HEK293 (cell line): ENCODE data around the gene GLDC.

Experiments used
- CTCF ChIP-seq: fragments of 450-650 bp; formaldehyde crosslinking; IDR thresholded peaks from 2 replicates; pipeline ENCODE4 v1.5.1; 2016; ENCODE audit warnings: missing biosample characterization, missing genetic modification characterization
- GLI4 ChIP-seq: fragments of 450-650 bp; formaldehyde crosslinking; IDR thresholded peaks from 2 replicates; pipeline ENCODE4 v1.5.1; 2016; ENCODE audit warnings: missing biosample characterization, missing genetic modification characterization
- GLIS2 ChIP-seq: fragments of 450-650 bp; formaldehyde crosslinking; IDR thresholded peaks from 2 replicates; pipeline ENCODE4 v1.5.1; 2016; ENCODE audit warnings: missing biosample characterization, missing genetic modification characterization
- HOXC10 ChIP-seq: sonication (generic); formaldehyde crosslinking; IDR thresholded peaks from 2 replicates; pipeline ENCODE4 v1.8.1; 2023; ENCODE audit warnings: mild to moderate bottlenecking, missing genetic modification reagents
- MZF1 ChIP-seq: fragments of 450-650 bp; formaldehyde crosslinking; IDR thresholded peaks from 2 replicates; pipeline ENCODE4 v1.5.1; 2017; ENCODE audit warnings: missing biosample characterization, missing genetic modification characterization, borderline replicate concordance
- TCF7L2 ChIP-seq: IDR thresholded peaks from 2 replicates; pipeline ENCODE4 v1.6.1; 2011; ENCODE audit warnings: low read depth, mild to moderate bottlenecking, inconsistent platforms, low read length, moderate library complexity, borderline replicate concordance
- YY1 ChIP-seq: fragments of 450-650 bp; formaldehyde crosslinking; IDR thresholded peaks from 2 replicates; pipeline ENCODE4 v1.5.1; 2018; ENCODE audit warnings: missing biosample characterization, missing genetic modification characterization
- ZEB2 ChIP-seq: fragments of 450-650 bp; formaldehyde crosslinking; IDR thresholded peaks from 2 replicates; pipeline ENCODE4 v1.5.1; 2016; ENCODE audit warnings: missing biosample characterization, missing genetic modification characterization
- ZNF175 ChIP-seq: fragments of 450-650 bp; formaldehyde crosslinking; IDR thresholded peaks from 2 replicates; pipeline ENCODE4 v1.5.1; 2016; ENCODE audit warnings: missing biosample characterization, missing genetic modification characterization
- ZNF24 ChIP-seq: fragments of 450-650 bp; formaldehyde crosslinking; IDR thresholded peaks from 2 replicates; pipeline ENCODE4 v1.5.1; 2016; ENCODE audit warnings: missing biosample characterization, missing genetic modification characterization
- ZNF513 ChIP-seq: fragments of 450-650 bp; IDR thresholded peaks from 2 replicates; pipeline ENCODE4 v1.5.1; 2018; ENCODE audit warnings: missing biosample characterization, missing genetic modification characterization
- ZNF704 ChIP-seq: fragments of 450-650 bp; formaldehyde crosslinking; IDR thresholded peaks from 2 replicates; pipeline ENCODE4 v1.5.1; 2016; ENCODE audit warnings: missing biosample characterization, missing genetic modification characterization
- TF ChIP-seq, protein P1 (sequence below): fragments of 450-650 bp; formaldehyde crosslinking; IDR thresholded peaks from 2 replicates; pipeline ENCODE4 v1.5.1; 2016; ENCODE audit warnings: missing biosample characterization, missing genetic modification characterization, borderline replicate concordance

DNA sequence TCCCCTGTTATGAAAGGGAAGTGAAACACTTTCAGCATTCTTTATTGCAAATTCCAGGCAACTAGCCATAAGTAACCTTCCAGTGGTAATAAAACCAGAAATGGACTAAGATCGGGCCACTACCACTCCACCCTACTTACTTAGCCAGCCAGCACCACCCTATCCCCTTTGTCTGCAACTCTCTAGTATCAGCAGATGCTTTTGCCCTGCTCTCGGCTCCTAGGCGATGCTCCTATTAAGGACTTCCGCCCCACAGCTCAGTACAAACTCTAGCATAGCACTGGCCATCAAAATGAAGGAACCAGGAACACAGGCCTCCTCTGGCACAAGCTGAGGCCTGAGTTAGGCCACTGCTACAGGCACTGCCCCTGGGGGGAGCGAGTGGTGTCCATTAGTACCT, 81.2 kb downstream of the GLDC start:
- no peak for TF ChIP-seq YY1
- TF ChIP-seq ZNF513 (tag by site-specific recombination) = no peak
- TF ChIP-seq ZNF24 (tag by site-specific recombination) = no peak
- TF ChIP-seq, protein P1, sequence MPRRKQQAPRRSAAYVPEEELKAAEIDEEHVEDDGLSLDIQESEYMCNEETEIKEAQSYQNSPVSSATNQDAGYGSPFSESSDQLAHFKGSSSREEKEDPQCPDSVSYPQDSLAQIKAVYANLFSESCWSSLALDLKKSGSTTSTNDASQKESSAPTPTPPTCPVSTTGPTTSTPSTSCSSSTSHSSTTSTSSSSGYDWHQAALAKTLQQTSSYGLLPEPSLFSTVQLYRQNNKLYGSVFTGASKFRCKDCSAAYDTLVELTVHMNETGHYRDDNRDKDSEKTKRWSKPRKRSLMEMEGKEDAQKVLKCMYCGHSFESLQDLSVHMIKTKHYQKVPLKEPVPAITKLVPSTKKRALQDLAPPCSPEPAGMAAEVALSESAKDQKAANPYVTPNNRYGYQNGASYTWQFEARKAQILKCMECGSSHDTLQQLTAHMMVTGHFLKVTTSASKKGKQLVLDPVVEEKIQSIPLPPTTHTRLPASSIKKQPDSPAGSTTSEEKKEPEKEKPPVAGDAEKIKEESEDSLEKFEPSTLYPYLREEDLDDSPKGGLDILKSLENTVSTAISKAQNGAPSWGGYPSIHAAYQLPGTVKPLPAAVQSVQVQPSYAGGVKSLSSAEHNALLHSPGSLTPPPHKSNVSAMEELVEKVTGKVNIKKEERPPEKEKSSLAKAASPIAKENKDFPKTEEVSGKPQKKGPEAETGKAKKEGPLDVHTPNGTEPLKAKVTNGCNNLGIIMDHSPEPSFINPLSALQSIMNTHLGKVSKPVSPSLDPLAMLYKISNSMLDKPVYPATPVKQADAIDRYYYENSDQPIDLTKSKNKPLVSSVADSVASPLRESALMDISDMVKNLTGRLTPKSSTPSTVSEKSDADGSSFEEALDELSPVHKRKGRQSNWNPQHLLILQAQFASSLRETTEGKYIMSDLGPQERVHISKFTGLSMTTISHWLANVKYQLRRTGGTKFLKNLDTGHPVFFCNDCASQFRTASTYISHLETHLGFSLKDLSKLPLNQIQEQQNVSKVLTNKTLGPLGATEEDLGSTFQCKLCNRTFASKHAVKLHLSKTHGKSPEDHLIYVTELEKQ (tag by site-specific recombination) = no peak
- no peak for TF ChIP-seq CTCF (tag by site-specific recombination)
- TF ChIP-seq TCF7L2 = no peak
- no peak for TF ChIP-seq ZNF175 (tag by site-specific recombination)
- no peak for TF ChIP-seq GLI4
- TF ChIP-seq GLIS2 (tag by site-specific recombination) = no peak
- no peak for TF ChIP-seq ZEB2 (tag by site-specific recombination)
- no peak for TF ChIP-seq MZF1 (tag by site-specific recombination)
- no peak for TF ChIP-seq HOXC10 (CRISPR knock-in tag)
- no peak for TF ChIP-seq ZNF704 (tag by site-specific recombination)
